Activated T-cell treated with anti-CD3 and anti-CD28 coated beads, Interleukin-2, amount 50 U/mL, for 1 hour (primary cell): ENCODE results near the gene DYRK1A.
"Not testable (repeated sequence)": the region's sequence is repeated elsewhere in the genome, so short reads cannot be mapped to it uniquely, and the experiment has no call there.

ENCODE experiments used
- DNase-seq: peaks from one replicate; pipeline ENCODE4 v3.0.0-alpha.2; 2020

The DYRK1A gene

DNA sequence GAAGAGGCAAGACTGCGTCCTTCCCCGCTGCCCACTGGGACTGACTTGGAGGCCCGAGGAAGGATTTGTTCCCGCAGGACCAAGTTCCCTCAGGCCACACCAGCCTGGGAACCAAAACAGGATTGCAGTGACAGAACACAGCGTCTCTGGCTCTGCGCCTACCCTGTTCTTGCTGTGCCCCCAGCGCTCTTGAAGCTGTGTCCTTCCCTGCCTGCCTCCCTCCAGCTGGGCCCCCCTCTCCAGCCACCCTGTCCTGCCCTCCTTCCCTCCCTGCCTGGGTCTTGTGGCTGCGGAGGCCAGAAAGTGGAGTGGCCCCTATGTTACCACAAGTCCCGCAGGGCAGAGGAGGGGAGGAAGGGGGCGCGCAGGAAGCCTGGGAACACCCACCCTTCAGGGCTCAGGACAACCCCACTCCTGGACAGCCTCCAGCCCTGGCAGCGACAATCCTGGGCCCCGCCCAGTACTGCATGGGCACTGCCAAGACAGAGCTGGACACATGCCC lies 164.9 kb downstream of the DYRK1A start:
- no peak for DNase-seq

DNA sequence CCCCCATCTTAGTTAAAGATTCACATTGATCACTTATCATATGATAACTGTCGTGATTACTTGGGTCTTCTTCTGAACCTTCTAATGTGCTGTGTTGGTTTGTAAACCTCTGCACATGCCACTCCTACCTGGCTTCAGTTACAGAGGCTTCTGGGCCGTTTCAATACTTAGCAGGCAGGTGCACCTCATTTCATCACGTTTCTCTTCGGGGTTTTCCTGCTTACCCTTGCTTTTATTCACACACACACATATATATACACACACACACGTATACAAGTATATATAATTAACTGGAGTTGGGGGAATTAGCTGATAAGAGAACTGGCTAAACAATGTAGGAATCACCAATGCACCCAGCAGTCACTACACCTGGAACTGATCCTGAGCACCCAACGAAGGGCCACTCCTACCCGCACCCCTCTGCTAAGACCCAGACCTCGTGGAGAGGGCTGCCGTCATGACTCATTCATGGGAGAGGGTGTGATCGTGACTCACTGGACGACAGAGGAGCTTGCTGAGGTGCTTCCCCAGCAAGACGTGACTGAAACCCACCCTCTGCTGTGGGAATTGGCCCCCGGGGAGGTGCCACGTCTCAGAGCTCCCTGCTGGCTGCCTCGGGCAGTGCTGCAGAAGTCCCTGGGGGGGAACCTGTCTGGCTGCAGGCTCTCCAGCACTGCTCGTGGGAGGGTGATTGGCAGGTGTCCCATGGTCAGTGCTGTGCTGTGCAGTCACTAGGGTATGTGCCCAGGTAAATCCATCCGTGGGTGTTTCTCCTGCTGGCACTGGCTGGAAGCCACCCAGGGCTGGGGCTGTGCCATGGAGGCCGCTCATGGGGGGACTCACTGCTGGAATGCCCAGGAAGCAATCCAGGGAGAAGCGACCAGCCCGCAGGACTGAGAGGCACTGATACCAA lies 166.6 kb downstream of the DYRK1A start:
- DNase-seq: no peak

DNA sequence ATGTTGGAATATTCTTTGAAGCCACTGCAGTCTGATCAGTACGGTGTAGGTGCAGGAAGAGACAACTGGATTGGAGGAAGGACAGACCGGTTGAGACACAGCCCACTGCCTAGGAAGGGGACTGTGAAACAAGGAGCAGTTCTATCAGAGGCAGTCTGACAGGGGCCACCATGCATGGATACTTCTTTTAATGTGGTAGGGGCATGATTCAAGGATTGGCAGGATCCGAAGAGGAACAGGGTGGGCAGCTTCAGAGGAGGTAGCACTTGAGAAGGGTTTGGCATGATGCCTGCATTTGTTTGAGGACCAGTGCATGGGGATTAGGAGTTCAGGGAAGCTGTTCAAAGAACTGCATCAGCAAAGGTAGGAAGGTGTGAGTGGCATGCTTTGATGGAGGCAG lies 167.9 kb downstream of the DYRK1A start:
- DNase-seq: no peak

DNA sequence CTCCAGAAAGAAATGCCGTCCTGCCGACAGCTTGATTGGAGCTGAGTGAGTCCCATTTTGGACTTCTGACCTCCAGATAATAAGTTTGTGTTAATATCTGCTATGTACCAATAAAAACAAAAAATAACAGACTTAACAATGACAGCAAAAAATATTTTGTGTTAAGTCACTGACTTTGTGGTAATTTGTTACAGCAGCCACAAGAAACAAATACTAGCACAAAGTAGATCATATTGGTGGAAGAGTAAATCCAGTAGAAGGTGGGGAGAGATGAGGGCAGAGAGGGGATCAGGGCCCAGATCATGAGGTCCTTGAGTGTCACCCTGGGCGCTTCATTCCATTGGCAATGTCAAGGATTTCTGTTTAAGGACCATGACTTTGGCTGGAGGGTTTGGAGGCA lies 168.6 kb downstream of the DYRK1A start:
- DNase-seq: no peak

DNA sequence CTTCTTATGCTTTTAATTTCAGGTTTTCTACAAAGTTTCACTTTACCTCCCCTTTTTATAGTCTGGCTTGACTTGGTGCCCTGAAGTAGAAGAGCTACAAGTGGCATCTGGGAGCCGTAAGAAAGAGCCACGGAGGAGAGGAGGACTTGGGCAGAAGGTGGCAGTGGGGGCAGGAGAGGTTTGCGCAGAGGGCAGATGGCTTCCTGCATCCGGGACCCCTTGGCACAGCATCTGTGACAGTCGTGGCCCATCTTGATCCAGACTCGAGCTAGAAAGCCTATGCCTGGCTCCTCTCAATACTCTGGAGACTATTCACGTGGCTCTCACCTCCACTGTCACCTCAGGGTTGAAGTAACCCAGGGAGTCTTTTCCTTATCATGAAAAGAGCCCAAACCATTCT lies 169.1 kb downstream of the DYRK1A start:
- no peak for DNase-seq

DNA sequence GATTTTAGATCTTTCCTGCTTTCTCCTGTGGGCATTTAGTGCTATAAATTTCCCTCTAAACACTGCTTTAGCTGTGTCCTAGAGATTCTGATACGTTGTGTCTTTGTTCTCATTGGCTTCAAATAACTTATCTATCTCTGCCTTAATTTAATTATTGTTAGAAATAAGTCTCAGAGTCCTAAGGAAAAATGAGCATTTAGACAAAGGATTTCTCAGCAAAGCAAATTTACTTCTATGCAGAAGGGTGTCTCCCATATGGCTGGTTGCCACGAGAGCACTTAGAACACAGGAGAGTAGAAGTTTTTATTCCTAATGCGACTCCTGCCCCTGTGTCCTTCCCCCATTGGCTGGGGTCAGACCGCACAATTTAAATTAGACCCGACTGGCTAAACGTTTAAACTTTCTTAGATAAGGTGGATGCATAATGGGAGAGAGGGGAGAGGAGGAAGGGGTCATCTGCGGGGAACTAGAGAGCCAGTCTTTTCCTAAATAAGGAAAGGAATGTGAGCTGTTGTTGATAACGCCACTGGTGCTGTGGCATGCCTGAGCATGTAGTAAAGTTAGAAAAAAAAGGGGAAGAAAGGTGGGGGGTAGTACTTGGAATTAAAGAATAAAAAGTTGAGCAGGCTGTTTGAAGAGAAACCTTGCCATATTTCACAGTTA lies 170.2 kb downstream of the DYRK1A start:
- no peak for DNase-seq

DNA sequence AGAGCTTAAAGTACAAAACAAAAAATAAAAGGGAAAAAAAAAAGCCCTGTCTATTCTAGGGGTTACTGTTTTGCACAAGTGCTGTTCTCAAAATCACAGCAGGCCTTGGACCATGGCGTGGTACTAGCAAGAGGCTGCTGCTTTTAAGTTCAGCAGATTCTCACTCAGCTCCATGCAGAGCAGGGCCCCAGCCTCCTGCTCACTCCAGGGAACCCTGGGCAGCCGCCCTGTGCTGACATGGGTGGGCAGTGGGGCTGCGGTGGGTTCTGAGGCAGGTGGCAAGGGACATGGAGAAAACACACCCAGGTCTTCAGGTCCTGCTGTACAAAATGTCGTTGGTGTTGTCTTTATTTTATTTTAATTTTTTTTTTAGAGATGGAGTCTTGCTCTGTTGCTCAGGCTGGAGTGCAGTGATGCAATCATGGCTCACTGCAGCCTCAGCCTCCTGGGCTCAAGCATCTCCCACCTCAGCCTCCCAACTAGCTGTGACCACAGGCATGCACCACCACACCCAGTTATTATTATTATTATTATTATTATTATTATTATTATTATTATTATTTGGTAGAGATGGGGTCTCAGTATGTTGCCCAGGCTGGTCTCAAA lies 170.9 kb downstream of the DYRK1A start:
- DNase-seq: no peak

DNA sequence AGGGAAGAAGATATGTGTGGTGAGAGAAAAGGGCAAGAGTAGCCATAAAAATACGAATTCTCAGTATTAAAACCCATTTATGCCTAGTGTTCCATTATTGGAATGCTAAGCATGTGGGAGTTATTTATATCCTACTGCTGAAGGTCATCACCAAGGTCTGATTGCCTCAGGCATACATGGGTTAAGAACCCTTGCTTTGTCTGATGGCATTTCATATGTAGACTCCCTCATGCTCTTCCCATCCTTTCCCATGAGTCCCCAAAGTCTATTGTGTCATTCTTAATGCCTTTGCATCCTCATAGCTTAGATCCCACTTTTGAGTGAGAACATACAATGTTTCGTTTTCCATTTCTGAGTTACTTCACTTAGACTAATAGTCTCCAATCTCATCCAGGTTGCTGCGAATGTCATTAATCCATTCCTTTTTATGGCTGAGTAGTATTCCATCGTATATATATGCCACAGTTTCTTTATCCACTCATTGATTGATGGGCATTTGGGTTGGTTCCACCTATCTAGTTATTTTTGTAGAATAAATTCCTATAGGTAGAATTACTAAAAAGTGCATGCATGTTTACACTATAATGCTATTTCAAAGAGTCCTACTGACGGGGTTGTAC lies 172.5 kb downstream of the DYRK1A start:
- DNase-seq: no peak

DNA sequence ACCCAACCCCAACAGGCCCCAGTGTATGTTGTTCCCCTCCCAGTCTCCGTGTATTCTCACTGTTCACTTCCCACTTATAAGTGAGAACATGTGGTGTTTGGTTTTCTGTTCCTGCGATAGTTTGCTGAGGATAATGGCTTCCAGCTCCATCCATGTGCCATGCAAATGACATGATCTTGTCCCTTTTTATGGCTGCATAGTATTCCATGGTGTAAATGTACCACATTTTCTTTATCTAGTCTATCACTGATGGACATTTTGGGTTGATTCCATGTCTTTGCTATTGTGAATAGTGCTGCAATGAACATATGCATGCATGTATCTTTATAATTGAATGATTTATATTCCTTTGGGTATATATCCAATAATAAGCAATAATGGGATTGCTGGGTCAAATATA lies 174.6 kb downstream of the DYRK1A start:
- not testable (repeated sequence) for DNase-seq

DNA sequence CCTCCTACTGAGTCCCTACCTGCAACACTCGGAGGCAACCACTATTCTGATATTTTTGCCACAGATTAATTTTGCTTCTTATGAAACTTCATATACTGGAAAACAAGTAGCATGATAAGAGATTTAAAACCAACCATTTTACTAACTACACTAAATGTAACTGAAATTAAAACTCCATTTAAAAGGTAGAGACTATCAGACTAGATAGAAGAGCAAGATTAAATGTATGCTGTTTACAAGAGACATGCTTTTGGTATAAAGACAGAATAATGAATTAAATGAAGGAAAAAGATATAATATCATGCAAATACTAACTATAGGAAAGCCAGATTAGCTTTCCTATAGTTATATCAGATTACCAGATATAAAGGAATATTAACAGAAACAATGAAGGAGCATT lies 175.9 kb downstream of the DYRK1A start:
- DNase-seq: no peak

DNA sequence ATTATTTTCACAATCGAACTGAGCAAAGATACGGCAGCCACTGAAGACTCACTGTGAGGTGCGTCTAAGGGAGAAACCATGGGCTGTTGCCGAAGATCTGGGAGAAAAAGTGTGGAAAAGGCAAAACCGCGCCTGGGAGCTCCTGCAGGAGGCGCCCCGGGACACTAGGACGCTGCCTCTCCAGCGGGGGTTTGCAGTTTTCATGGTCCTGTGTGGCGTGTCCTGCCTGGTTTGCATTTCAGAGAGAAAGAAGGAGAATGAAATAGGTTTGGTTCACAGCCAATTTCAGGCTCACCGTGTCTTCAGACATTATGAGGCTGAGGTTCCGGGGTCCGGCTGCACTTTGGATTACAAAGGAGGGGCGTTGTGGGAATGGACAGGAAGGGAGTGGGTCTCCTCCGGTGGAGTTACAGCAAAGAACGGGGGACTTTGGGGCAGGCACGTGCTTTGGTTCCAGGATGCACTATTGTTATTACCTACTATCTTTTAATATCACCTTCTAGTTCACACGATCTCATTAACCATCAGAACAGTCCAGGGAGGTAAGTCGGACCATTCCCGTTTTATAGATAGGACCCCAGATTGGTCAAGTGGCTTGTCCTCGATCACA lies 179.8 kb downstream of the DYRK1A start:
- no peak for DNase-seq

DNA sequence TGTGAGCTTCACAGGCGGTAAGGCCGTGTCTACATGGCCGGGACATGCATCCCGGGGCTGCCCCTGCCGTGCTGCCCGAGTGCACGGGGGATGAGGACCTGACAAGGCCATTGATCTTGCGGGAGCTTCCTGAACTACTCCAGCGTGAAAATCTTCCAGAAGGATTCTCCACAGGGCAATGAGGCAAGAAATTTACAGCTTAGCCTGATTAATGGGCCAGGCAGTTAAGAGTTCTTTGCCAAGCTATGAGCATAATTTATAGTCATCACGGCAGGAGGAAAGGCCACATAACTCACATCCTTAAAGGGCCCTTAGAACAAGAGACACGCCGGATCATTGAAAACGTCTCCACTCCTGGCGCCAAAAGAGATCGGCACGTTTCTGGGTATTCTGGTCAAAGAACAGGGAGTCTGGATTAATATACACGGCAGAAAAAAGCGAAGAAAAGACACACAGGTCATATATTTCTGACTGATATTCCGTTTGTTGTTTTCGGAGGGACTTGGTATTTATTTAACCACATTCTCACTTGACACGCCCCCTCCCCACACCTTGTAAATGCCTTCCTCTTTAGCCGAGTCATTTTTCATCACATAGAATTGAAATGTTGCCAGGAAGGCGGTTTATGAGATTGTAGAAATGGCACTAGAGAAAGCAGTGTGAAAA lies 180.5 kb downstream of the DYRK1A start:
- DNase-seq: no peak

DNA sequence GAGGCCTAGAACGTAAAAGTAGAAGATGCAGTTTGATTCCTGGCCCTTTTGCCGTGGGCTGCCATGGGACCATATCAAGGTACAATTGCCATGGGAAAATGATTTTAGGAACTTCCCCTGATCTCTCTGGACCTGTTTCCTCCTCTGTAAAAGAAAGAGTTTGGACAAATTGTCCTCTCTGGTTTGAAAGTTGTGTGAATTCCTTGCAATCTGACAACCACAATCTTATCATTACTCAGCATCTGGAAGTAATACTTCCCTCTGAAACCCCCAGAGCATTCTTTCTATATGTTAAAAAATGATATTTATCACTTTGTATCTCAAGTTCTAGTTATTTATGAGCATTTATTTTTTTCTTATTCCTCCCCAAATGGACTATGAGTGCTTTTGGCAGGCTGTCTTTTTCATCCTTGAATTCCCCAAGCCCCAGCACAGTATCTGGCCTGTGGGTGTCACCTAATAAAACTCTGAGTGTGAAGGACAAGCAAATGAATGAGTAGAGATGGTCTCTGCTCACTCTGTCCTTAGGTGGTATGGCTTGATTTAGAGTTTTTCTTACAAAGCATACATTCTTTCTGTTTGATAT lies 181.1 kb downstream of the DYRK1A start:
- no peak for DNase-seq

DNA sequence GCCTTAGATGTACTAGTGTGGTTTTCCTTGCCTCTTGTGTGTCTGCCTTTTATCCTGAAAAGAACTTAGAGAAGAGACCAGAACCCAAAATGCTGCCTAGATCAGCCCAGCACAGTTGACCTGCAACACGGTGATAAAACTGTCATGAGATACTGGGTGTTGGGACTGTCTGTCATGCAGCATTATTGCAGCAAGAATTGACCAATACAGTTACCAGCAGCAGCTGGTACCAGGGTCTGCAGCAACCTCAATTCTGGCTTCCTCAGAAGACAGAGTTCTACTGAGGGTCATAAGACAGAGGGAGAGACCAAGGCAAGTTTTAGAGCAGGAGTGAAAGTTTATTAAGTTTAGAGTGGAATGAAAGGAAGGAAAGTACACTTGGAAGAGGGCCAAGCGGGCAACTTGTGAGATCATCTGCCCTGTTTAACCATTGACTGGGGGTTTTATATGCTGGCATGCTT lies 182.0 kb downstream of the DYRK1A start:
- no peak for DNase-seq

DNA sequence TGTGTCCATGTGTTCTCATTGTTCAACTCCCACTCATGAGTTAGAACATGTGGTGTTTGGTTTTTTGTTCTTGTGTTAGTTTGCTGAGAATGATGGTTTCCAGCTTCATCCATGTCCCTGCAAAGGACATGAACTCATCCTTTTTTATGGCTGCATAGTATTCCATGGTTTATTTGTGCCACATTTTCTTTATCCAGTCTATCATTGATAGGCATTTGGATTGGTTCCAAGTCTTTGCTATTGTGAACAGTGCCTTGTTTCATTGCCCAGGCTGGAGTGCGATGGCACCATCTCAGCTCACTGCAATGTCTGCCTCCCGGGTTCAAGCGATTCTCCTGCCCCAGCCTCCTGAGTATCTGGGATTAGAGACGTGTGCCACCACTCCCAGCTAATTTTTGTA lies 183.2 kb downstream of the DYRK1A start:
- DNase-seq: not testable (repeated sequence)

DNA sequence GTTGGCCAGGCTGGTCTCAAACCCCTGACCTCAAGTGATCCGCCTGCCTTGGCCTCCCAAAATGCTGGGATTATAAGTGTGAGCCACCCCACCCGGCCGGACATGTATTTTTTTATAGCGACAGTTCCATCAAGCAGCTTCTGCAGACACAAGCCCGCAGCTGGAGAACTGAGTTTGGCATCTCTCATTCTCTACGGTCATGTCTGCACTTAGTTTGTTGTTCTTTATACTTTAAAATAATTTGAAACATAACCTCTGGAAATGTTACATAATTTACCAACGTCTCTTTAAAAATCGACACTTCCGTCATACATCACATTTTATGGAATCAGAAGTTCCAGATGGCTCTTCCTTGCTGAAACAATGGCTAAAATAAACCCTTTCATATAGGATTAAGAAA lies 183.6 kb downstream of the DYRK1A start:
- no peak for DNase-seq

DNA sequence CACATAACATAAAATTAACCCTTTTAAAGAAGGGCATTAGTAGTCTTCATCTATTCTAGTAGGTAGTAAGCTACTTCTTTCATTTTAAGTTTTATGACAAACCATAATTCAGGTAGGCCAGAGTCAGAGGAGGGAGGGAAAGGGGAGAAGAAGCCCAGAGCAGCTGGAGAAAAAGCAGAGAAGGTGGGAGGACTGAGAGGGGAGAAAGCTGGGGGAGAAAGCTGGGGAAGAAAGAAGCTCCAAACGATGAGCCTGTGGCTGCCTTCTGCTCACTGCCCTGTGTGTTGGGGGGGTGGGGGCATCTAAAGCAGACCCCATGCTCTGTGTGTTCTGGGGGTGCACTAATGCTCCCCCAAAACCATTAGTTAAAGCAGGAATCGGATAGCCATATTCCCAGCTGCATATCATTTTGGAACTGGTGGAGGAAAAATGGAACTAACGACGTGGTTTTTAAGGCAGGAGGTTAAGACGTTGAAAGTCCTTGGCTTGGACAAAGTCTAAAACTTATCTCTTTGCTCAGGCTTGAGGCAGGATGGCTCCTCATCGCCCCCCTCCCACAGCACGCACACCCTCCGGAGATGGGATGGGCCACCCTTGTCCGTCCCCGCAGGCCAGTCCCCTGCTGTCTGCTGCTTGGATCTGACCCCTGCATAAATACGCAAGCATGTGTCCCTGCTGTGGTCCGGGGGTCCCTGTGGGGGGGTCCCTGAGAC lies 184.2 kb downstream of the DYRK1A start:
- no peak for DNase-seq

DNA sequence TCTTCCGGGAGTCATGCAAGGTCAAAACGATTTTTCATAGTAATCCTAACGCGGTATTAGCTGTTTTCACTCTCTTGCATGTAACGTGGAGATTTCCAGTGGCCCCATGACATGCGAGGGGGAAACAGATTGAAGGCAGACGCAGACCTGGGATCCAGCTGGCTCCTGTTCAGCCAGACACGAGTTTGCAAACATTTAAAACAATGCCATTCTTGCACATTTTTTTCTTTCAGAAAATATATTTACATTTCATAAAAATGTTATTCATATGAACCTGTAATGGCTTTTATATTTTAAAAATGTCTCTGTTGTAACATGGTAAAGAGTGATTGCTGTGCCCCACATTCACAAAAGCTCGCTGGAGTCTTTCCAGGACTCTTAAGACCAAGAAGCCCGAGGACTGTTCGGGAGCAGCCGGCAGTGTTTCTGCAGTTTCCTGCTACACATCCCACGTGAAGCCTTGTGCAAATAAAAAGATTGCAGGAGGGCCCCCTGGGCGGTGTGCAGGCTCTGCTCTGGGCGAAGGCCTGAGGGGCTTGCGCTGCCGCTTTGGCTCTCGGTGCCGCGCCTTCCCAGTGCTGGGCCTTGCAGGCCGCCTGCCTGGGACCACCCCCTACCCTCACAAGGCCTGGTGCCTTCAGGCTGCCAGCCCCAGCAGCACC lies 184.9 kb downstream of the DYRK1A start:
- DNase-seq: no peak

DNA sequence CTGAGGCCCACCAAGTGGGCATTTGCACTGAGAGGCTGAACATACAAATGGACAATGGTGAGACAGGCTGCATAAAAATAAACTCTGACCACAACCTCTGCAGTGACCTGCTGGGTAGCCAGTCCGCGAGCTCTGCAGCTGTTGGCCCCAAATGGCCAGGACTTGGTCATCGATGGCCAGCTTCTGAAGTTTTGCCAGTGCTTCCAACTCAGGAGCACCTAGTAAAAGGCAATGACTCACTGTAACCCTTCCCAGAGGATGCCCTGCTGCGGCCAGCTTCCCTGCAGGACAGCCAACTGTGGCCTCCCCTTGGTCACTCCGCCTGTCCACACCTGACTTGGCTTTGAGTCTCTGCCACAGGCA lies 185.4 kb downstream of the DYRK1A start:
- DNase-seq: no peak

DNA sequence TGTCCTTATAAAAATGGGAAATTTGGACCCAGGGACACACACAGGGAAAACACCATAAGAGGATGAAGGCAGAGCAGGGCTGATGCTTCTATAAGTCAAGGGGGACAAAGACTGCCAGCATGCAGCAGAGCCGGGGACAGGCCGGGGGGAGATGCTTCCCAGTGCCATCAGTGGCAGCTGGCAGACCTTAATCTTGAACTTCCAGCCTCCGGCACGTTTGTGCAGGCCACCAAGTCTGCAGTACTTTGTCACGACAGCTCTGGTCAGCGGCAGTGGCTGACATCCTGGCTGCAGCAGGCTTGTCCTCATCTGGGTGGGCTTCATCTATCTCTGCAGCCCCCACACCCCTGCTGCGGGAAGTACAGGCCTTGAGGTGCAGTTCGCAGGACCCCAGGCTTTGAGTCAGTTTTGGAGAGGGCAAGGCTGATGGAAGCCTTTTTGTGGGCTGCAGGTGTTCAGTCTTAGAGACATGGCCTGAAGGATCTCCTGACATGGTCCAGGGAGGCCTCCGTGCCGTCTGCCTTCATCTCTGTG lies 186.0 kb downstream of the DYRK1A start:
- no peak for DNase-seq
